SU-DHL-6 (cell line): ENCODE measurements around the gene SLC8A2.
"Not testable (repeated sequence)": the region's sequence is repeated elsewhere in the genome, so short reads cannot be mapped to it uniquely, and the experiment has no call there.

Source experiments
- EZH2phosphoT487 ChIP-seq: fragments of 200-600 bp; sonication (generic), shearing (Covaris generic); conservative IDR thresholded peaks from 2 replicates; pipeline ENCODE4 v1.6.1; 2018; ENCODE audit warnings: mild to moderate bottlenecking, antibody characterized with exemption, low read length, moderate library complexity, mixed read lengths
- TF ChIP-seq, protein P1 (sequence below): fragments of 200-600 bp; sonication (generic); IDR thresholded peaks from one replicate; pipeline ENCODE4 v1.5.1; 2017; ENCODE audit warnings: antibody characterized with exemption, mild to moderate bottlenecking, low read length, moderate library complexity; ENCODE audit not compliant: insufficient read depth, poor library complexity, severe bottlenecking

- TF ChIP-seq, protein P1, sequence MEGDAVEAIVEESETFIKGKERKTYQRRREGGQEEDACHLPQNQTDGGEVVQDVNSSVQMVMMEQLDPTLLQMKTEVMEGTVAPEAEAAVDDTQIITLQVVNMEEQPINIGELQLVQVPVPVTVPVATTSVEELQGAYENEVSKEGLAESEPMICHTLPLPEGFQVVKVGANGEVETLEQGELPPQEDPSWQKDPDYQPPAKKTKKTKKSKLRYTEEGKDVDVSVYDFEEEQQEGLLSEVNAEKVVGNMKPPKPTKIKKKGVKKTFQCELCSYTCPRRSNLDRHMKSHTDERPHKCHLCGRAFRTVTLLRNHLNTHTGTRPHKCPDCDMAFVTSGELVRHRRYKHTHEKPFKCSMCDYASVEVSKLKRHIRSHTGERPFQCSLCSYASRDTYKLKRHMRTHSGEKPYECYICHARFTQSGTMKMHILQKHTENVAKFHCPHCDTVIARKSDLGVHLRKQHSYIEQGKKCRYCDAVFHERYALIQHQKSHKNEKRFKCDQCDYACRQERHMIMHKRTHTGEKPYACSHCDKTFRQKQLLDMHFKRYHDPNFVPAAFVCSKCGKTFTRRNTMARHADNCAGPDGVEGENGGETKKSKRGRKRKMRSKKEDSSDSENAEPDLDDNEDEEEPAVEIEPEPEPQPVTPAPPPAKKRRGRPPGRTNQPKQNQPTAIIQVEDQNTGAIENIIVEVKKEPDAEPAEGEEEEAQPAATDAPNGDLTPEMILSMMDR, result not testable (repeated sequence)
- TF ChIP-seq EZH2phosphoT487, result not testable (repeated sequence)
Measured at GRCh38 chr19:47384533-47384932, 87.2 kb downstream of the SLC8A2 start.
